PC-9 (cell line): ENCODE data around the gene ZFYVE27. TPM values are rescaled to one million over a fixed set of nuclear protein-coding genes. Genes with fewer than 3 reads are reported as not detected.

Experiments
- BruUV-seq: library from RNA; stranded (reverse); fragments of 400-500 nt; replicated peaks from 2 replicates; lab custom pipeline; 2021; lab: Mats Ljungman, UMichigan
- CTCF ChIA-PET: fragments of 300-600 bp; sonication (Branson Sonifier 250); formaldehyde crosslinking; loops from one replicate; lab custom pipeline; 2022; ENCODE audit warnings: antibody characterized with exemption; lab: Charles Lee
- POLR2A ChIA-PET: fragments of 300-600 bp; sonication (Branson Sonifier 250); formaldehyde crosslinking; loops from one replicate; lab custom pipeline; 2022; ENCODE audit warnings: antibody characterized with exemption; ENCODE audit not compliant: unreplicated experiment; lab: Charles Lee
- DNase-seq, 2 experiments: peaks; one replicate each; pipeline versions ENCODE4 v3.0.0 to v3.0.0-alpha.2; 2015 to 2022; ENCODE audit warnings: mixed read lengths in 1 of 2
- H2AFZ ChIP-seq: fragments of 200-600 bp; sonication (generic); 2 replicates; pipeline ENCODE4 v1.8.1; 2017; ENCODE audit warnings: antibody characterized with exemption
- H3F3A ChIP-seq: fragments of 200-600 bp; sonication (generic); 2 replicates; pipeline ENCODE4 v1.8.1; 2017; ENCODE audit warnings: antibody characterized with exemption, mild to moderate bottlenecking, low read depth; ENCODE audit not compliant: insufficient read depth
- H3K27ac ChIP-seq: fragments of 200-600 bp; sonication (generic); 2 replicates; pipeline ENCODE4 v1.6.1; 2016; ENCODE audit warnings: mixed run types
- H3K27me3 ChIP-seq: fragments of 200-600 bp; sonication (generic); 2 replicates; pipeline ENCODE4 v1.6.1; 2016; ENCODE audit warnings: low read depth, mixed run types; ENCODE audit not compliant: insufficient read depth
- H3K36me3 ChIP-seq: fragments of 200-600 bp; sonication (generic); 2 replicates; pipeline ENCODE4 v1.6.1; 2016; ENCODE audit warnings: low read depth, mixed run types
- H3K4me1 ChIP-seq: fragments of 200-600 bp; sonication (generic); replicated peaks from 2 replicates; pipeline ENCODE4 v1.6.1; 2016; ENCODE audit warnings: mixed run types; ENCODE audit not compliant: insufficient read depth
- H3K4me2 ChIP-seq: fragments of 200-600 bp; sonication (generic); 2 replicates; pipeline ENCODE4 v1.6.1; 2017; ENCODE audit warnings: mixed run types
- H3K4me3 ChIP-seq: fragments of 200-600 bp; sonication (generic); 2 replicates; pipeline ENCODE4 v1.6.1; 2016; ENCODE audit warnings: mixed run types
- H3K79me2 ChIP-seq: fragments of 200-600 bp; sonication (generic); 2 replicates; pipeline ENCODE4 v1.6.1; 2017; ENCODE audit warnings: low read depth, mixed run types
- H3K9me2 ChIP-seq: fragments of 200-600 bp; sonication (generic); 2 replicates; pipeline ENCODE4 v1.8.1; 2017; ENCODE audit warnings: mild to moderate bottlenecking; ENCODE audit not compliant: insufficient read depth
- H3K9me3 ChIP-seq: fragments of 200-600 bp; sonication (generic); 2 replicates; pipeline ENCODE4 v1.8.1; 2016; ENCODE audit warnings: low read depth; ENCODE audit not compliant: insufficient read depth
- H4K20me1 ChIP-seq: fragments of 200-600 bp; sonication (generic); 2 replicates; pipeline ENCODE4 v1.8.1; 2017; ENCODE audit not compliant: insufficient read depth
- CTCF ChIP-seq: fragments of 200-600 bp; sonication (generic); conservative IDR thresholded peaks from 2 replicates; pipeline ENCODE4 v1.6.1; 2017; ENCODE audit warnings: mixed run types, antibody characterized with exemption, mild to moderate bottlenecking, moderate library complexity
- EZH2 ChIP-seq: fragments of 200-600 bp; sonication (generic); IDR thresholded peaks from 2 replicates; pipeline ENCODE4 v1.8.0; 2017; ENCODE audit warnings: antibody characterized with exemption, low read depth
- intact Hi-C: fragments of 100-400 bp; cut with micrococcal nuclease; formaldehyde crosslinking; loops from one replicate; pipeline ENCODE4 v1.10.0; 2022; ENCODE audit not compliant: unreplicated experiment
- total RNA-seq: library from RNA; stranded (reverse); gene quantifications from 2 replicates; pipeline ENCODE4 v1.2.3, GENCODE V29; 2021

ZFYVE27 gene
- total RNA-seq, 1 experiment from 2014 or later: 21.6 TPM

DNA sequence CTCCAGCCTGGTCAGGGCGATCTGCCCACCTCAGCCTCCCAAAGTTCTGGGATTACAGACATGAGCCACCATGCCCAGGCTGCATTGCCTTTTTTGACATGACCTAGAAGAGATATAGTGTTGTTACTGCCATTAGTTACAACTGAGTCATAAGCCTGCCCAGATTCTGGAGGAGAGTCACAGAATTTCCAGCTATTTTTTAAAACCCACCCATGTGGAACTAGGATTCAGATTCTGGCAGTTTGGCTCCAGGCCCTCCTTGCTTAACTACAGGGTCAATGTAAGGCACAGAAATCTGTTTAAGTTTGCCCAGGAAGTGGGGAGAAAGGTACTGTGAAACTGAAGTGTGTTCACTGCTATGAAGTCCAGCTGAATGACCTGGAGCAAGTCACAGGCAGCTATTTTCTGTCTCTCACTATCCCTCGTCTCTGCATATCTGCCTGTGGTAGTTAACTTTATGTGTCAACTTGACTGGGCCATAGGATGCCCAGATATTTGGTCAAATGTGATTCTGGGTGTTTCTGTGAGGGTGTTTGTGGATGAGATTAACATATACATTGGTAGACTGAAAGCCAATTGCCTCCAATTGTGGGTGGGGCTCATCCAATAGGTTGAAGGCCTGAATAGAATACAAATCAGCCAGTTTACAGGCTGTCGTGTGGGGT, 31.8 kb upstream of the ZFYVE27 start:
- POLR2A ChIA-PET: no interaction called here
- no peak overlapping the region for H3K4me2 ChIP-seq
- no TSS peak for BruUV-seq
- H3K79me2 ChIP-seq: no peaks in the 10 kb centered on the region
- DNase-seq: no peak
- no peaks in the 10 kb centered on the region for H3K9me2 ChIP-seq
- H3K4me1 ChIP-seq: 0 out of 2 replicates have a peak, but pooled peaks cover 9% of the 10 kb centered on the region
- intact Hi-C loops: no loop called here
- no peak overlapping the region for H2AFZ ChIP-seq
- no peaks in the 10 kb centered on the region for H3K27me3 ChIP-seq
- no peaks in the 10 kb centered on the region for H4K20me1 ChIP-seq
- no peak overlapping the region for H3K4me3 ChIP-seq
- no peaks in the 10 kb centered on the region for H3K9me3 ChIP-seq
- 0 out of 2 replicates have a peak, but pooled peaks cover 5% of the 10 kb centered on the region for H3F3A ChIP-seq
- H3K27ac ChIP-seq: no peak overlapping the region
- H3K36me3 ChIP-seq: no peaks in the 10 kb centered on the region
- CTCF ChIA-PET: no interaction called here
- TF ChIP-seq EZH2: no peak
- no peak for TF ChIP-seq CTCF

GRCh38 chr10:97707134-97707861, 29.6 kb upstream of the ZFYVE27 start:
- ChIA-PET POLR2A (no interaction called here), CTCF (no interaction called here)
- no peak overlapping the region for H2AFZ ChIP-seq
- H3K27me3 ChIP-seq: no peaks in the 10 kb centered on the region
- H3K9me3 ChIP-seq: no peaks in the 10 kb centered on the region
- no peaks in the 10 kb centered on the region for H4K20me1 ChIP-seq
- BruUV-seq: no TSS peak
- H3K4me1 ChIP-seq: 0 out of 2 replicates have a peak, but pooled peaks cover 9% of the 10 kb centered on the region
- no peak overlapping the region for H3K4me3 ChIP-seq
- DNase-seq: no peak
- H3K4me2 ChIP-seq: no peak overlapping the region
- H3K9me2 ChIP-seq: no peaks in the 10 kb centered on the region
- H3F3A ChIP-seq: 0 out of 2 replicates have a peak, but pooled peaks cover 5% of the 10 kb centered on the region
- no peaks in the 10 kb centered on the region for H3K36me3 ChIP-seq
- TF ChIP-seq EZH2: no peak
- no peak for TF ChIP-seq CTCF
- intact Hi-C loops: no loop called here
- H3K27ac ChIP-seq: no peak overlapping the region
- no peaks in the 10 kb centered on the region for H3K79me2 ChIP-seq

DNA sequence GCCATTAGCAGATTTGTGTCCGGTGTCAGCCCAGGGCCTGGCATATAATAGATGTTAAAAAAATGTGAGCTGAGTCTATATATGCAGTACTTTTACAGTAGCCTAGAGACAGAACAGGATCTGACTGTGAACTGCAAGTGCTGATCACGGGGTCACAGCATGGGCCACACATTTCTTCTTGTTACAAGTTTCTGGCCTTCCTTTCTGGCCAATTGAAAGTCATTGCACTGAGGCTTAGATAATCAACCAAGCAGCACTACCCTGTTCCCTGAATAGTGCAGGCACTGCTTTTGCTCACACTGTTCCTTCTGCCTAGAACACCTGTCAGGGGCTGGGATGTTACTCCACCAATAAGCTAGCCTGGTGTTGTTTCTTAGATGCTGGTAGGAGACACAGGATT, 28.8 kb upstream of the ZFYVE27 start:
- no peaks in the 10 kb centered on the region for H3K27me3 ChIP-seq
- no peaks in the 10 kb centered on the region for H3K9me3 ChIP-seq
- intact Hi-C loops: no loop called here
- no peaks in the 10 kb centered on the region for H3K9me2 ChIP-seq
- peaks cover 4% of the 10 kb centered on the region; the same call in 1 of the 2 replicates for H3K79me2 ChIP-seq
- H3K36me3 ChIP-seq: no peaks in the 10 kb centered on the region
- no peak overlapping the region for H2AFZ ChIP-seq
- H3F3A ChIP-seq: 0 out of 2 replicates have a peak, but pooled peaks cover 5% of the 10 kb centered on the region
- H3K4me3 ChIP-seq: no peak overlapping the region
- no peaks in the 10 kb centered on the region for H4K20me1 ChIP-seq
- ChIA-PET CTCF (no interaction called here), POLR2A (interaction anchor here (0.7 kb wide), 1 partner anchor 18 kb away, joined by 3 read pairs; no protein-coding TSS in a partner anchor)
- H3K4me2 ChIP-seq: no peak overlapping the region
- peaks cover 9% of the 10 kb centered on the region; the same call in 1 of the 2 replicates for H3K4me1 ChIP-seq
- DNase-seq: no peak
- no peak overlapping the region for H3K27ac ChIP-seq
- TF ChIP-seq CTCF: no peak
- no peak for TF ChIP-seq EZH2
- no TSS peak for BruUV-seq
